Mucosa of descending colon (tissue), 3 donors: ENCODE results near the gene ETV6. TPM values are rescaled to one million over a fixed set of nuclear protein-coding genes. Genes with fewer than 3 reads are reported as not detected.

ENCODE experiments used
- ATAC-seq: fragments of 200-7000 bp; cut with Tn5 transposase; one replicate; pipeline ENCODE4 v1.9.1; 2020; ENCODE audit warnings: mild to moderate bottlenecking, moderate library complexity
- DNase-seq, 3 donors: peaks; one replicate each; pipeline ENCODE4 v3.0.0-alpha.2; 2020
- H3K36me3 ChIP-seq: fragments of 200-600 bp; one replicate; pipeline ENCODE4 v1.8.0; 2021; ENCODE audit warnings: low read depth, mild to moderate bottlenecking
- H3K4me1 ChIP-seq: fragments of 200-600 bp; one replicate; pipeline ENCODE4 v1.8.0; 2021; ENCODE audit warnings: low read depth, mild to moderate bottlenecking
- H3K4me3 ChIP-seq: fragments of 200-600 bp; one replicate; pipeline ENCODE4 v1.8.0; 2021; ENCODE audit warnings: mild to moderate bottlenecking
- H3K9me3 ChIP-seq: fragments of 200-600 bp; one replicate; pipeline ENCODE4 v1.8.0; 2021; ENCODE audit warnings: mild to moderate bottlenecking
- intact Hi-C, 2 donors: fragments of 100-400 bp; cut with DNase I in 1 of 2; cut with micrococcal nuclease in 1 of 2; formaldehyde crosslinking; loops; one replicate each; pipeline versions ENCODE4 v1.11.0 to v1.11.1; 2022; cut with DNase I, micrococcal nuclease
- total RNA-seq, 3 donors: library from RNA; stranded (reverse); fragmentation: NEBNext Ultra II Directional in 2 of 3; extraction: Animal tissue kit (Norgen Biotek cat#: 25700) in 2 of 3; gene quantifications; one replicate each; pipeline versions ENCODE4 v1.2.1 to v1.2.4, GENCODE V29; 2021 to 2023
- TF ChIP-seq, protein P1 (sequence below): fragments of 200-600 bp; IDR thresholded peaks from one replicate; pipeline ENCODE4 v1.8.0; 2022; ENCODE audit warnings: antibody characterized with exemption, mild to moderate bottlenecking
- donor health status: DM: no; HTN: no; CAD: no; lungs with moderate emphysema.
- donor health status: DM: no; HTN: no; CAD: no.
- donor health status: DM: no; HTN: yes; CAD: no.

Gene ETV6
- total RNA-seq, 3 donors from 2014 or later, result 60.9 to 74.3 (median 72.8) TPM

DNA sequence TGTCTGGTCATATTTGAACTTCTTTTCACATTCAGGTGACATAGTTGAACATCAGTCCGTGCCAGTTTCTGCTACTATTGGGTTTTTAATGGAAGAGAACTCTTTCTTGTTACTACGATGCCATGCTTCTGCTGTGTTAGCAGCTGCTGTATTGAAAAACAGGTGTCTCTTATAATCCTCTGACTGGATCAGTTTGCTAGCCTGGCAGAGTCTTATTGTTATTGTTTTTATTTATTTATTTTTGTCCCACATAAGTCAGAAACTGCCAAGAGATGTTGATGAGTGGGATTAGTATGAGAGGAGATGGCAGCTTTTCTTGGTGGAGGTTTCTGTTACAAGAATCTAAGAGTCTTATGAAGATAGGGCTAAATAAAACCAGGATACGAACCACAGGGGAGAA, 14.6 kb downstream of the ETV6 start:
- TF ChIP-seq, protein P1, sequence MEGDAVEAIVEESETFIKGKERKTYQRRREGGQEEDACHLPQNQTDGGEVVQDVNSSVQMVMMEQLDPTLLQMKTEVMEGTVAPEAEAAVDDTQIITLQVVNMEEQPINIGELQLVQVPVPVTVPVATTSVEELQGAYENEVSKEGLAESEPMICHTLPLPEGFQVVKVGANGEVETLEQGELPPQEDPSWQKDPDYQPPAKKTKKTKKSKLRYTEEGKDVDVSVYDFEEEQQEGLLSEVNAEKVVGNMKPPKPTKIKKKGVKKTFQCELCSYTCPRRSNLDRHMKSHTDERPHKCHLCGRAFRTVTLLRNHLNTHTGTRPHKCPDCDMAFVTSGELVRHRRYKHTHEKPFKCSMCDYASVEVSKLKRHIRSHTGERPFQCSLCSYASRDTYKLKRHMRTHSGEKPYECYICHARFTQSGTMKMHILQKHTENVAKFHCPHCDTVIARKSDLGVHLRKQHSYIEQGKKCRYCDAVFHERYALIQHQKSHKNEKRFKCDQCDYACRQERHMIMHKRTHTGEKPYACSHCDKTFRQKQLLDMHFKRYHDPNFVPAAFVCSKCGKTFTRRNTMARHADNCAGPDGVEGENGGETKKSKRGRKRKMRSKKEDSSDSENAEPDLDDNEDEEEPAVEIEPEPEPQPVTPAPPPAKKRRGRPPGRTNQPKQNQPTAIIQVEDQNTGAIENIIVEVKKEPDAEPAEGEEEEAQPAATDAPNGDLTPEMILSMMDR, result no peak
- intact Hi-C loops, result no loop called here
- ATAC-seq, result no peak
- Histone ChIP-seq H3K9me3 (no peaks in the 10 kb centered on the region), H3K36me3 (no peaks in the 10 kb centered on the region), H3K4me1 (peaks cover 6% of the 10 kb centered on the region), H3K4me3 (no peak overlapping the region)
- DNase-seq, result no peak

GRCh38 chr12:11666131-11667050, 16.9 kb downstream of the ETV6 start:
- Histone ChIP-seq H3K4me1 (peaks cover 6% of the 10 kb centered on the region), H3K9me3 (no peaks in the 10 kb centered on the region), H3K36me3 (no peaks in the 10 kb centered on the region), H3K4me3 (no peak overlapping the region)
- TF ChIP-seq, protein P1, result no peak
- DNase-seq (no peak), ATAC-seq (no peak)
- intact Hi-C loops, result no loop called here

- DNase-seq (no peak), ATAC-seq (no peak)
- Histone ChIP-seq H3K36me3 (no peaks in the 10 kb centered on the region), H3K4me1 (peaks cover 6% of the 10 kb centered on the region), H3K9me3 (no peaks in the 10 kb centered on the region), H3K4me3 (no peak overlapping the region)
- intact Hi-C loops, result no loop called here
- TF ChIP-seq, protein P1, result no peak
These were observed 17.7 kb downstream of the ETV6 start for GRCh38 chr12:11667171-11667570.

DNA sequence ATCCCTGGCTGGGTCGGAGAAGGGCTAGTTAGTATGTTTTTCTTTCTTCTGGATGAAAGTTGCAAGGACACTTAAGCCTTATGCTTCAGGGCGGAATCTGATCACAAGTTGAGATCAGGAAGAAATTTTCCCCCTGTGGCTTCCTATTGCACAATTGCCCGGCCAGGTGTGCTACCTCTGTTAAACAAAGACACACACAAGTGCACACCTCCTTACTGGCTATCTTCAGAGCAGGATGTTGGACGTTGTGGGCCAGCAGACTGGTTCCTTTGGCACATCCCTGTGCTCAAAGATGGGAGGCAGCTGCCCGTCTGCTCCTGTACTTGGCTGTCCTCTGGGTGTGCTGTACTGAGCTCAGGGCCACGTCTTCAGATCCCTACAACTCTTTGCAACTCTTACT, 19.1 kb downstream of the ETV6 start:
- Histone ChIP-seq H3K4me3 (no peak overlapping the region), H3K9me3 (no peaks in the 10 kb centered on the region), H3K36me3 (no peaks in the 10 kb centered on the region), H3K4me1 (no peaks in the 10 kb centered on the region)
- ATAC-seq (peak; percentile 13), DNase-seq (no peak)
- intact Hi-C loops, result no loop called here
- TF ChIP-seq, protein P1, result no peak

DNA sequence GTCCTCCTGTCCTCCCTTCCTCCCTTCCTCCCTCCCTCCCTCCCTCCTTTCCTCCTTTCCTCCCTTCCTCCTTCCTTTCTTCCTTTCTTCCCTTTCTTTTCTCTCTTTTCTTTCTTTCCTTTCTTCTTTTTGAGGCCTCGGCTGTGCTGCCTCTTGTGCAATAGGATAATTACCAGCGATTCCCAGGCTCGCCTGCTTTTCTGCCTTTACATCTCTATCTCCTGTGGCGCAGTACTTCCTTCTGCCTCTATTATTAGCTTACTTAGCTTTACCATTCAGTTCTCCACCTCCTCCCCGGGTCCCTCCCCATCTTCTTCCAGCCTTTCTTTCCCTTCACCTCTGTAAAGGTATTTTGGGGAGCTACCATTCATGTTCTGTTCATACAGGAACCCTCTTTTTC, 19.9 kb downstream of the ETV6 start:
- DNase-seq (no peak), ATAC-seq (no peak)
- H3K9me3 ChIP-seq, result no peaks in the 10 kb centered on the region
- no peaks in the 10 kb centered on the region for H3K4me1 ChIP-seq
- no peaks in the 10 kb centered on the region for H3K36me3 ChIP-seq
- TF ChIP-seq, protein P1, result no peak
- intact Hi-C loops, result no loop called here
- H3K4me3 ChIP-seq, result no peak overlapping the region
